Suppressor macrophage (primary cell): ENCODE data around the gene SCGB1D4.

Experiments
- DNase-seq, 4 experiments: peaks; one replicate each; pipeline ENCODE4 v3.0.0-alpha.2; 2020 to 2022

SCGB1D4 gene

DNA sequence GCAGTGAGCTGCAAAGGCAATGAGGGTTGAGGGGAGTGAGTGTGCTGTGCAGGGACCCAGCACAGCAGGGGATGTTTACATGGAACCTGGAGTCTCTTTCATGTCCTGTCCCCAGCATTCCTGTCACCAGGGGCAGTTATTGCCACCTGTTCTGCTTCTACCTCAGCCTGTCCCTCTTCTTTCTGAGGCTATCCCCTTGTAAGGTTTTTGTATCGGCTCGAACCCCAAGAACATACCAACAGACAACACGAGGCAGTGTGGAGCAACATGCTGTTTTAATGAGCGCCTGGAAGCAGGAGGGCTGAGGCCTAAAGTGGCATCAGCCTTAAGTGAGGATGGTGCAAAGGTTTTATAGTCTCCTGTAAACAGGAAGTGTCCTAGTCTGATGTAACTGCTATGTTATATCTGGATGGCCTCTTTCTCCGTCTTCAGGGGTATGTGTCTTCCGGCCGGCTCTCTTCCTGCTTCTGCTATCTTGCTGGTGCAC lies 25.0 kb downstream of the SCGB1D4 start:
- DNase-seq: no peak

DNA sequence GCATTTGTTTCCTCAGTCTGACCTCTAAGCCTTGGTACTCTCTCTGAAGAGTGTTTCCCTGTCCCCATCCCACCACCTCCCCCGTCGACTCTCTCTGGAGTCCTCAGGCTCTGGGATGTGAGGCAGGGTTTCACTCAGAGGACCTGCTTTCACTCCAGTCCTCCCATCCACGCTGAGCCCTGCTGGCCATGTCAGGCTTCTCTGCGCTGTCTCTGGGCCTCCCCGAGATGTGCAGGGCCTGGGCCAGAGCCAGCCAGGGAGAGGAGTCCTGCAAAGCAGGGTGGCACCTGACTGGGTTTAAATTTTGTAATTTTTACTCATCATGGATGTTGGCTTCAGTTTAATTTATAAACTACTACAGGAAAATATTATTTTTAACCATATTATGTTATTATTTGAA lies 25.6 kb downstream of the SCGB1D4 start:
- DNase-seq: no peak

GRCh38 chr11:62269654-62270278 lies 29.1 kb downstream of the SCGB1D4 start, which contains the start of gene SCGB2A2:
TSS of gene SCGB2A2 (plus strand) at chr11:62270158. CDS start at chr11:62270217, 59 bp downstream.
- no peak for DNase-seq

DNA sequence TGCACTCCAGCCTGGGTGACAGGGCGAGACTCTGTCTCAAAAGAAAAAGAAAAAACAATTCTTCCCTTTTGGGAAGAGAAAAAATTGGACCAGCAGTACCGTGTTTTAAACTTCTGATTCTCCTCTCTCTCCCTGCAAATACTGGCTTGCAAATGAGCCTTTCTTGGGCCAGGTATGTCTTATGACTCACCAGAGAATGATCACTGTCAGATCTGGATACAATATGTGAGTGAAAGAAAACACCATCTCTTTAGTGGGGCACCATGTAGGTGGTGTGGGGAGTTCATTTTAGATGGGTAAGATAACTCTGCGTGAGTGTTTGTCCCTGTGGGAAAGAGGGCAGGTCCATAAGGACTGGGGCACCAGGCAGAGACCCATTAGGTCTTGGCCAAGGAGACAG lies 31.3 kb downstream of the SCGB1D4 start:
- no peak for DNase-seq

DNA sequence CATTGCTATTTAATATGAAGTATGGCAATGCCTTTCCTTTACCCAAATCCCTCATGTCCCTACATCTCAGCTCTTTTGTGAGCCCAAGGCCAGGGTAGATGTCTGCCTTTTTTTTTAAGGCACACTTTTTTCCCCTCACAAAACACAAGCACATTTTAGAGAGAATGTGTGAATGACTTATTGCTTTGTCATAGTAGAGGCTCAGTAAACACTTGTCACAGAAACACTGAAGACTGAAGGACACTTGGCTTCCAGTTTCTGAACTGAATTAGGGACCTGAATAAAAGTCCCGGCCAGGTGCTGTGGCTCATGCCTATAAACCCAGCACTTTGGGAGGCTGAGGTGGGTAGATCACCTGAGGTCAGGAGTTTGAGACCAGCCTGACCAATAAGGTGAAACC lies 31.8 kb downstream of the SCGB1D4 start:
- DNase-seq: no peak

DNA sequence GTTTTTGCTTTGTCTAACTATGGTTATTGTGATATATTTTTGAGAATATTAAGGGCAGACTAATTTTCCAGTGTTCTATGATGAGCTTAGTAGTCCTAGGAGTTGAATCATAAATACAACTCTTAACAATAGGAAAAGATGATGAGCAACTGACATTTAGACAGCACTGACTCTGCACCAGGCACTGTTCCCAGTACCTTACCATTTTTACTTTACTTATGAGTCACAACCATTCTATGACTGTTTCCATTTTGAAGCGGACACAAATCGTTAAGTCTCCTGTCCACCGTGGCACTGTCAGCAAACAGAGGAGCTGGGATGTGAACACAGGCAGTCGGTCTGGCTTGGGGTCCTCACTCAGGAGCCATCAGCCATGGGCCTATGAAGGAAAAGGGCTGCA lies 32.3 kb downstream of the SCGB1D4 start:
- no peak for DNase-seq

DNA sequence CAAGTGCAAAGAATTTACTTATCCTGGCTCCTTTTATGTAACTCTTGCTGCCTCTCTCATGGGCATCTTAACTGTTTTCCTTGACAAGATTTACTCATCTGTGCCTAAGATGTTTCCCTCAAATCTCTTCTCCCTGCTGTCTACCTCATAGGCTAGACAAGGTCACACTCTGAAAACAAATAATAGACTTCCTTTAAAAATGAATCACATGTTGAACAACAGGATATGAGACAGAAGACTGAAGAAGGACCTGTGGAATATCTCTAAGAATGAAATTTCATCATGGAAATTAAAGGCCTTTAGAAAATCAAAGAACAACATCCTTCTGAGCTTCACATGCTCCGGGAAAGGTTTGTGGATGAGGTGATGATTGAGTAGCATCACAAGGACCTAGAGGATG lies 34.9 kb downstream of the SCGB1D4 start:
- DNase-seq: no peak

DNA sequence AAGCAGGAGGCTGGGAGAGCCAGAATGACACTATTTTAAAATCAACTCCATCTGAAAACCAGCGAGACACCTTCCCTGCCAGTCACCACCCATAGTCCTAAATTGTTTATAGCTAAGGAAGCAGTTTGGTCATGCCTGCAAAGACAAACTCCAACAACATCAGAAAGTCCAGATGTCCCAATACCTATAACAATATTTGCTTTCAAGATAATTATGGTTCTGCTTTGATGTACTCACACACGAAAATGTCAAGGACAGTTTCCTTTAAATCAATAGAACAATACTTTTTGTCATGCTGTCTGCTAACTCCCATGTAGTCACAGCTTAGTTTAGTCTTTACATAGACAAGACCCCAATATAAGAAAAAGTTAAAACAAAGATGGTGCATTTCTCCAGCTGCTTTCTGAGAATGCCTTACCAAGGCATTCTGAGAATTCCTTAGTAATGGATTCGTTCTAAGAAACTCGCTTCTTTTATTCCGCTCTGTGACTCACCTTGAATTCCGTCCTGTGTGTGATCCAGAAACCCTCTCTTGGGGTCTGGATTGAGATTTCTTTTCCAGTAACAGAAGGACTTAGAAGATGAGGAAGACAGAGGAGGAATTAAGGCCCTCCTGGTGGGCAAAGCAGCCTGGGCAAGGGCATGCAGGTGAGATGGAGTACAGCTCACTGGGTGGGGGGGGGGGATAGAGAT lies 38.5 kb downstream of the SCGB1D4 start:
- DNase-seq: no peak

- DNase-seq: no peak
Measured at GRCh38 chr11:62256281-62256680, 42.6 kb downstream of the SCGB1D4 start.

GRCh38 chr11:62253999-62254542 lies 44.8 kb downstream of the SCGB1D4 start:
- DNase-seq: no peak

DNA sequence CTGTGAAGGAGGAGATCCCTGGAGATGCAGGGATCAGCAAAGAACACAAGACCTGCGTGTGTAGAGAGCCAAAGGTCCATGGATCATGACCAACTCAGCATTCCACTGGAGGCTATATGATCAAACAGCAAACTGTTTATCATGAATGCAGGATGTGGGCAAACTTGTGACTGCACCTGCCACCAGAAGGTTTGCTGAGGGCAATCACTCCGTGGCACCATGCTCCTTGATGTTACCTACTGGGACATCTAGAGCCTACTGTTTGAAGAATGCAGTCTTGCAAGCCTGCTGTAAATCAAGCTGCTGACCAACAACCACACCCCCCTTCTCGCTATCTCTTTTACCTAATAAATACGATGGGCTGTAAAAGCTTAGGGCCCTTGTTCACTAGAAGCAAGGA lies 47.2 kb downstream of the SCGB1D4 start:
- no peak for DNase-seq
